ENCODE results near the gene IP6K1.

GRCh38 chr3:49759226-49759625 lies 27.1 kb downstream of the IP6K1 start:
- TF ChIP-seq POLR2A (IDR thresholded peaks at IDR 0.05; ENCODE audit: borderline replicate concordance, extremely low read depth, insufficient read depth, insufficient read length) (no peak), MAX (IDR thresholded peaks at IDR 0.05) (no peak), POLR2AphosphoS5 (IDR thresholded peaks at IDR 0.05; ENCODE audit: low read depth, low read length) (no peak)
